ENCODE measurements around the gene SOX2. TPM values are rescaled to one million over a fixed set of nuclear protein-coding genes. Genes with fewer than 3 reads are reported as not detected.

Gene SOX2
- total RNA-seq, 1 experiment from 2014 or later, result 307 TPM

DNA sequence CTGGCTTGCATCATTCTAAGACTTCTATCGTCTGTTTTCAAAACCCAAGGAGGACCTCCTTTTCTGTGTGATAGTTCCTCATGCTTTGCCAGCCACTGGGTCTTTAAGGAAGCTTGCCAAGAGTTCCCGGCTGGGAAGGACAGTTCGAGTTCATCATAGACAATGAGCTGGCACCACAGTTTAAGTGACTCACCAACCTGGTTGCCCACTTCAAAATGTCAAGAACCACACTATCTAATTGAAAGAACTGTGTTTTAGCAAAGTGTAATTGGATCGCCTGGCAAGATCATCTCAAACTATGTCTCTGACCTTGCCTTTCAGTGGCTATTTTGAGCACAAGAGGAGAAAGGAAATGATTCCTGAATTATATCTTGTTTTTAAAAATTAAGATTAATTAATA, 27.9 kb downstream of the SOX2 start:
- H3K27me3 ChIP-seq (ENCODE audit: insufficient read depth, low read length), result peaks cover 3% of the 10 kb centered on the region; the same call in 1 of the 2 replicates
- H3K9me3 Mint-ChIP-seq, result no peaks in the 10 kb centered on the region

More for the DNA sequence above, 27.9 kb downstream of the SOX2 start:
- Histone ChIP-seq H3K27ac (ENCODE audit: insufficient read length, low read depth, low read length) (no peak overlapping the region), H2BK120ac (ENCODE audit: low read depth, low read length, poor library complexity, severe bottlenecking) (no peak overlapping the region), H3K23ac (ENCODE audit: insufficient read length, low read depth, low read length) (no peak overlapping the region), H2BK5ac (ENCODE audit: insufficient read length, low read length) (no peak overlapping the region), H3K79me2 (ENCODE audit: insufficient read depth, low read length) (no peaks in the 10 kb centered on the region), H3T11ph (ENCODE audit: low read length) (no peak overlapping the region), H4K20me1 (ENCODE audit: control insufficient read depth, insufficient read depth, insufficient read length) (no peaks in the 10 kb centered on the region), H3K9ac (ENCODE audit: extremely low read depth, insufficient read length, low read length) (no peak overlapping the region), H2AK5ac (ENCODE audit: insufficient read length, low read length) (no peak overlapping the region), H3K56ac (ENCODE audit: insufficient read length, low read depth, low read length) (no peak overlapping the region), H2BK15ac (ENCODE audit: low read depth, low read length) (no peak overlapping the region), H3K4me1 (ENCODE audit: insufficient read depth, low read length) (no peaks in the 10 kb centered on the region; the same call in 1 of the 2 replicates), H4K5ac (ENCODE audit: insufficient read length, low read depth, low read length) (no peak overlapping the region), H3K4ac (ENCODE audit: low read depth, low read length) (no peak overlapping the region), H3K9me3 (ENCODE audit: control insufficient read depth, low read depth, low read length) (no peaks in the 10 kb centered on the region), H3K14ac (ENCODE audit: insufficient read depth, low read length) (no peak overlapping the region), H3K79me1 (ENCODE audit: insufficient read depth, low read depth, low read length, poor library complexity, severe bottlenecking) (no peaks in the 10 kb centered on the region), H3K4me2 (ENCODE audit: insufficient read depth, insufficient read length, low read length) (no peak overlapping the region), H4K91ac (ENCODE audit: insufficient read length, low read depth, low read length) (no peak overlapping the region), H2BK20ac (ENCODE audit: low read depth, low read length, poor library complexity, severe bottlenecking) (no peak overlapping the region), H3K18ac (ENCODE audit: insufficient read length, low read depth, low read length) (no peak overlapping the region), H2BK12ac (ENCODE audit: insufficient read length, low read depth, low read length) (no peak overlapping the region), H3K23me2 (ENCODE audit: insufficient read length, low read depth, low read length, poor library complexity, severe bottlenecking) (peaks cover 3% of the 10 kb centered on the region), H2AFZ (ENCODE audit: low read length) (no peak overlapping the region), H4K8ac (replicated peaks; ENCODE audit: insufficient read length, low read depth, low read length) (no peak overlapping the region)
- WGBS (ENCODE audit: extremely low coverage, insufficient read length, low lambda C conversion rate), result no CpG with 5 or more reads among the region's 4 CpGs
- H3K36me3 Mint-ChIP-seq (ENCODE audit: insufficient read depth in 1 of 3, low read depth in 3 of 3), result no peaks in the 10 kb centered on the region
- H3K27me3 Mint-ChIP-seq (ENCODE audit: low read depth), result peaks cover 14% of the 10 kb centered on the region
- TF ChIP-seq, protein P1, sequence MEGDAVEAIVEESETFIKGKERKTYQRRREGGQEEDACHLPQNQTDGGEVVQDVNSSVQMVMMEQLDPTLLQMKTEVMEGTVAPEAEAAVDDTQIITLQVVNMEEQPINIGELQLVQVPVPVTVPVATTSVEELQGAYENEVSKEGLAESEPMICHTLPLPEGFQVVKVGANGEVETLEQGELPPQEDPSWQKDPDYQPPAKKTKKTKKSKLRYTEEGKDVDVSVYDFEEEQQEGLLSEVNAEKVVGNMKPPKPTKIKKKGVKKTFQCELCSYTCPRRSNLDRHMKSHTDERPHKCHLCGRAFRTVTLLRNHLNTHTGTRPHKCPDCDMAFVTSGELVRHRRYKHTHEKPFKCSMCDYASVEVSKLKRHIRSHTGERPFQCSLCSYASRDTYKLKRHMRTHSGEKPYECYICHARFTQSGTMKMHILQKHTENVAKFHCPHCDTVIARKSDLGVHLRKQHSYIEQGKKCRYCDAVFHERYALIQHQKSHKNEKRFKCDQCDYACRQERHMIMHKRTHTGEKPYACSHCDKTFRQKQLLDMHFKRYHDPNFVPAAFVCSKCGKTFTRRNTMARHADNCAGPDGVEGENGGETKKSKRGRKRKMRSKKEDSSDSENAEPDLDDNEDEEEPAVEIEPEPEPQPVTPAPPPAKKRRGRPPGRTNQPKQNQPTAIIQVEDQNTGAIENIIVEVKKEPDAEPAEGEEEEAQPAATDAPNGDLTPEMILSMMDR (conservative IDR thresholded peaks at IDR 0.05), result no peak
- no peak overlapping the region for H3K27ac Mint-ChIP-seq
- peaks cover 35 to 36% of the 10 kb centered on the region in 2 experiments for H3K4me1 Mint-ChIP-seq
- no peak for DNase-seq
- no peak overlapping the region for H3K4me3 Mint-ChIP-seq

Data from H9 (cell line).